ENCODE results near the gene TIGD6.

DNA sequence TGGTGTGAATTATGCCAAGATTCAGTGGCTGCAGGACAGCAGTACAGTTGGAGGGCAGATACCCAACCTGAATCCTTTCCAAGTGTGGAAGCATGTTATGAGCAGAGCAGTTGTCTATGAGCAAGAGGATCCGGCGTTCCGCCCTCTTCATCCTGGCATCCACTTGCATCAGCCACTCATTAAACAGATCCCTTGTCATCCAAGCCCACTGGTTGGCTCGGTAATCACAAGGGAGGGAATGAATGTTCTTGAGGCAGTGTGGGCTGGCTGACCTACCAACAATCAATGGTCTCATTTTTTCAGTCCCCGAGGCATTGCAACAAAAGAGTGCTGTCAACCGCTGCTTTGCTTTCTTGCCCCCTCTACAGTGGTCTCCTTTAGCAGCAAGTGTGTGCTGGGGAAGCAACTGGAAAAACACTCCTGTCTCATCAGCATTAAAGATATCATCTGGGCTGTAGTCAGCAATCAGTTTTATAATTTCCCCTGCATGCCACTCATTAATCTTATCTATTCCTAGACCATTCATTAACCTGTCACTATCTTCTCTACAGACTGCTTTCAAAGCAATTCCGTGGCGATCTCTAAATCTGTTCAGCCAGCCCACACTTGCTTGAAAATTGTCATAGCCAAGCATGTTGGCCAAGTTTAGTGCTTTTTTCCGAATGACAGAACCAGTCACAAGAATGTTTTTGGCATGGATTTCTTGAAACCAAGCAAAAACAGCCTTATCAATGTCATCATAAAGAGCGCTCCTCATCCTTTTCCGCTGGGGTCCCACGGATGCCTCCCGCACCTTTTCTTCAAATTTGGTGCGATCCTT is 4.9 kb downstream of the TIGD6 start:
- TF ChIP-seq, protein P1, sequence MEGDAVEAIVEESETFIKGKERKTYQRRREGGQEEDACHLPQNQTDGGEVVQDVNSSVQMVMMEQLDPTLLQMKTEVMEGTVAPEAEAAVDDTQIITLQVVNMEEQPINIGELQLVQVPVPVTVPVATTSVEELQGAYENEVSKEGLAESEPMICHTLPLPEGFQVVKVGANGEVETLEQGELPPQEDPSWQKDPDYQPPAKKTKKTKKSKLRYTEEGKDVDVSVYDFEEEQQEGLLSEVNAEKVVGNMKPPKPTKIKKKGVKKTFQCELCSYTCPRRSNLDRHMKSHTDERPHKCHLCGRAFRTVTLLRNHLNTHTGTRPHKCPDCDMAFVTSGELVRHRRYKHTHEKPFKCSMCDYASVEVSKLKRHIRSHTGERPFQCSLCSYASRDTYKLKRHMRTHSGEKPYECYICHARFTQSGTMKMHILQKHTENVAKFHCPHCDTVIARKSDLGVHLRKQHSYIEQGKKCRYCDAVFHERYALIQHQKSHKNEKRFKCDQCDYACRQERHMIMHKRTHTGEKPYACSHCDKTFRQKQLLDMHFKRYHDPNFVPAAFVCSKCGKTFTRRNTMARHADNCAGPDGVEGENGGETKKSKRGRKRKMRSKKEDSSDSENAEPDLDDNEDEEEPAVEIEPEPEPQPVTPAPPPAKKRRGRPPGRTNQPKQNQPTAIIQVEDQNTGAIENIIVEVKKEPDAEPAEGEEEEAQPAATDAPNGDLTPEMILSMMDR (IDR thresholded peaks at IDR 0.05), result no peak
- TF ChIP-seq POLR2A (IDR thresholded peaks at IDR 0.05), result no peak
